Hematopoietic multipotent progenitor cell treated with erythropoietin and hydrocortisone succinate and interleukin-3 and kit ligand, for 17 days (in vitro differentiated cells): ENCODE results near the gene C21orf58.
A peak's percentile ranks its signal among the peaks of the same experiment; 100 is the strongest.

ENCODE experiments used
- DNase-seq: peaks from one replicate; pipeline ENCODE4 v3.0.0-alpha.2; 2015; ENCODE audit warnings: low spot score

Gene C21orf58

GRCh38 chr21:46255166-46255565 lies 68.5 kb downstream of the C21orf58 start:
- DNase-seq: no peak

- DNase-seq: no peak
Observed at GRCh38 chr21:46254208-46254975, 69.3 kb downstream of the C21orf58 start.

DNA sequence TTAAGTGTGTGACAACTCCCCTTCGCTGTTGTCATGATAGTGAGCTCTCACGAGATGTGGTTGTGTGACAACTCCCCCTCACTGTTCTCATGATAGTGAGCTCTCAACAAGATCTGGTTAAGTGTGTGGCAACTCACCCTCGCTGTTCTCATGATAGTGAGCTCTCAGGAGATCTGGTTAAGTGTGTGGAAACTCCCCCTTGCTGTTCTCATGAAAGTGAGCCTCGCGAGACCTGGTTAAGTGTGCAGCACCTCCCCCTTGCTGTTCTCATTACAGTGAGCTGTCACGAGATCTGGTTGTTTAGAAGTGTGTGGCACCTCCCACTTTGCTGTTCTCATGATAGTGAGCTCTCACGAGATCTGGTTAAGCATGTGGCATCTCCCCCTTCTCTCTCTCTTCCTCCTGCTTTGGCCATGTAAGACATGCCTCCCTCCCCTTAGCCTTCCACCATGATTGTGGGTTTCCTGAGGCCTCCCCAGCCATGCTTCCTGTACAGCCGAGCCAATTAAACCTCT lies 70.0 kb downstream of the C21orf58 start:
- DNase-seq: peak; percentile 61

- no peak for DNase-seq
Observed at GRCh38 chr21:46252840-46253239, 70.8 kb downstream of the C21orf58 start.
